GM10248 (cell line): ENCODE results near the gene NR4A1.

Source experiments
- CTCF ChIA-PET: fragments of 300-600 bp; sonication (Branson Sonifier 250); formaldehyde crosslinking; extraction: SDS; loops from one replicate; lab custom pipeline; 2021; ENCODE audit warnings: antibody characterized with exemption; lab: Yijun Ruan, JAX
- POLR2A ChIA-PET: fragments of 350-650 bp; sonication (Branson Sonifier 250); formaldehyde crosslinking; extraction: SDS; loops from one replicate; lab custom pipeline; 2020; ENCODE audit warnings: antibody characterized with exemption; lab: Yijun Ruan, JAX
- DNase-seq: peaks from one replicate; pipeline ENCODE4 v3.0.0; 2012; ENCODE audit errors: extremely low spot score
- CTCF ChIP-seq: IDR thresholded peaks from 2 replicates; pipeline ENCODE4 v1.5.1; 2012; ENCODE audit warnings: mild to moderate bottlenecking, low read depth; ENCODE audit errors: extremely low read depth, missing control alignments, control extremely low read depth

Gene NR4A1

DNA sequence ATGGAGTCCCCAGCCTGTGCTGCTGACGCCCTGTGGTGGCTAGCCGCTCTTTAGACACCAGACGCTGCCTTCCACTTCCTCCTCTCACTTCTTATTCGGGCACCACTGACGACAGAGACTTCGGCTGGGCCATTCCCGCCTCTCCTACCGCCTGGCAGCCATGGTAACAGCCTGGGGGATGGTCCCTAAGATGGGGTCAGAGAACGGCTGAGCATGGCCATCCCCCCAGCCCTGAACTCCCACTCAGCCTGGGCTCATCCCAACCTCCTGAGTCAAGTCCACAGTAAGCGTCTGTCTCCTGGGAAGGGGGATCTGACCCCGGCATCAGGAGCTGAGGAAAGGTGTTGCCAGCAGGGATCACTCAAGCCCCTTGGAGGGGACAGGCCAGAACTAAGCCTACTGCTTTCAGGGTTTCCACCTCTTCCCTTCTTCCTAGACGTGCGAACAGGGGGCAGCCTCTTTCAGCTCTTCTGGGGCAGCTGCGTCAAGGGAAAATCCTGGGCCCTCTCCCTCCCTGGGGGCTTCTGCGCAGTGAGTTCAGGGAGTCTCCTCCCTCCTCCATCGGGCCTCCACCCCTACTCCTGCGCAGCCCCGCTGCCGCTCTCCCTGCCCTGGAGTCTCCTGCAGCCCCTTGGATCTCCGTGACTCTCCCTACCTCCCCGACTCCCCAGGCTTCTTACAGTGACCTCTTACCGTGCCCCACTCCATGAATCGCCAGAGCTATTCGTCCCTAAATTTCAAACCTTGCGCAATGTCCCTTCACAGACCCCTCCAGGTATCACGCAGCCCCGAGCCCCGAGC, 45.1 kb upstream of the NR4A1 start:
- DNase-seq: peak; percentile 80
- ChIA-PET CTCF (interaction anchor here (0.7 to 32.6 kb wide), 5 partner anchors 13 to 115 kb away, joined by 3 to 870 read pairs (median 6); no protein-coding TSS in a partner anchor), POLR2A (interaction anchor here (0.9 to 1.2 kb wide), 5 partner anchors 12 to 19 kb away, joined by 3 to 9 read pairs (median 7); no protein-coding TSS in a partner anchor)
- TF ChIP-seq CTCF: no peak

DNA sequence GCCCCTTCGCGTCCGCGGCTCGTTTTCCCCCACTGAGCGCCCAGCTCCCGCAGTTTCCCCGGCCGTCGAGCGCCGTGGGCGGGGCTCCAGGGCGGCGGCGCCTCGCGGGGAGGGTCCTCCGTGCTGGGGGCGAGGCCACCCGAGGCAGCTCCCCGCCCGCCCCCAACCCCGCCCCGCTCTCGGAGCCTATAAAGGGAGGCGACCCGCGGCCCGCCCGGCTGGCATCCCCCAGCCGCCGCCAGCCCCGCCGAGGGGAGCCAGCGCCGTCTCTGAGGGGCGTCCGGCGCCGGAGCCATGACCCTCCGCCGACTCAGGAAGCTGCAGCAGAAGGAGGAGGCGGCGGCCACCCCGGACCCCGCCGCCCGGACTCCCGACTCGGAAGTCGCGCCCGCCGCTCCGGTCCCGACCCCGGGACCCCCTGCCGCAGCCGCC, 44.5 kb upstream of the NR4A1 start, which contains the start of gene TAMALIN:
TAMALIN (plus strand) TSS at position 221 of the 432 bp plus-strand sequence; CDS start at position 295, 74 bp downstream.
- peak; percentile 75 for DNase-seq
- POLR2A ChIA-PET: interaction anchor here (0.9 to 1.2 kb wide), 5 partner anchors 11 to 18 kb away, joined by 3 to 9 read pairs (median 7); no protein-coding TSS in a partner anchor
- CTCF ChIA-PET: interaction anchor here (0.7 to 32.6 kb wide), 5 partner anchors 13 to 115 kb away, joined by 3 to 870 read pairs (median 6); no protein-coding TSS in a partner anchor
- no peak for TF ChIP-seq CTCF

DNA sequence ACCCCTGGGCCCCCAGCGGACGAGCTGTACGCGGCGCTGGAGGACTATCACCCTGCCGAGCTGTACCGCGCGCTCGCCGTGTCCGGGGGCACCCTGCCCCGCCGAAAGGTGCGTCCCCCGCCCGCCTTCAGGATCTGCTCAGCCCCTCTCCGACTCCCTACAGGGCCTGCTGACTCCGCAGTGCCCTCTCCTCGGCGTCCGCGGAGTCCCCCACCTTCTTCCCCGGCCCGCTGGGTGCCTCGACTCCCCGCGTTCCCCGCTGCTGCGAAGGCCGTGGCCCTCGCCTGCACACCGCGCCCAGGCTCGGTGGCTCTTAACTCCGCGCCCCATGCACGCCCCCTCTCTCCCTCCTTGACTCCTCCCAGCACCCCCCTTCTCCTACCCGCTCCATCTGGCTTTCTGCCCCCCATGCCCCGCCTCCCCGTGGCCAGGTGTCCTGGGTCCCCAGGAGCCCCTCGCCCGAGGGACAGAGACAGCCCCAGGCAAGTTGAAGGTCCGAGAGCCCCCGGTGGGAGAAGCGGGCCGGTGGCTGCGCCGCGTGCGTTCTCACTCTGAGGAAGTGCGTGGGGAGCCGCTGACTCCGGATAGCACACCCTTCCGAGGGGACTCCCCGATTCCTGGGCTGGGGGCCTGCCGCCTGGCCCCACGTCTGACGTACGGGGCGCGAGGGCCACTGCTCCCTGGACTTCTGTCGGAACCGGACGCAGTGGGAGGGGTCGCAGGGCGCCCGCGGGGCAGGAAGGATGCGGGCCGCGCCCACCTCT, 43.9 kb upstream of the NR4A1 start:
- no peak for TF ChIP-seq CTCF
- DNase-seq: peak; percentile 64
- ChIA-PET POLR2A (interaction anchor here (0.9 to 1.2 kb wide), 4 partner anchors 10 to 18 kb away, joined by 3 to 9 read pairs (median 8); no protein-coding TSS in a partner anchor), CTCF (interaction anchor here (1.3 to 32.6 kb wide), 4 partner anchors 14 to 114 kb away, joined by 5 to 870 read pairs (median 44); no protein-coding TSS in a partner anchor)

DNA sequence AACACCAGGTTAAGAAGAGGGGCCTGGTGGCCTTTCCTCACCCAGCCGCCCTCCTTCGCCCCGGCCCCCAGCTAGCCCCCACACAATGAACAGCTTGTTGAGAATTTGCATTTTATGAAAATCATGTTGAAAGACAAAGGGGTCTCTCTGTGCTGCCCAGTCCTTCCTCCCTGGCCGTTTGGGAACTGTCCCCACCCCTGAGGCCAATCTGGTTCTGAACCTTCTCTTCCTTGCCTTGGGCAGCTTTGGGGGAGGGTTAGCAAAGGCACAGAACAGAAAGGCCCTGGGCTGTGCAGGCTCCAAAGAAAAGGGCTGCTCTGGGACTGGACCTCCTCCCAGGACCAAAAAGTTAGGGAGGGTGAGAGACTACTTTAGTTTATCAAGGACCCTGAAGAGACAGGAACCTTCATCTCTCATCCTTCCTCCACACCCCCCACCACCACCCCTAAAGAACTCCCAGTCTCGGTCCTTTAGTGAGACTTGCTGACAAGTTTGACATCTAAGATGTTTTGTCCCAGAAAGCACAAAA, 43.2 kb upstream of the NR4A1 start:
- TF ChIP-seq CTCF: no peak
- no peak for DNase-seq
- ChIA-PET POLR2A (interaction anchor here (0.6 kb wide), 1 partner anchor 940 kb away, joined by 9 read pairs; no protein-coding TSS in a partner anchor), CTCF (interaction anchor here (6.9 to 32.6 kb wide), 2 partner anchors 14 to 15 kb away, joined by 83 to 870 read pairs; no protein-coding TSS in a partner anchor)

DNA sequence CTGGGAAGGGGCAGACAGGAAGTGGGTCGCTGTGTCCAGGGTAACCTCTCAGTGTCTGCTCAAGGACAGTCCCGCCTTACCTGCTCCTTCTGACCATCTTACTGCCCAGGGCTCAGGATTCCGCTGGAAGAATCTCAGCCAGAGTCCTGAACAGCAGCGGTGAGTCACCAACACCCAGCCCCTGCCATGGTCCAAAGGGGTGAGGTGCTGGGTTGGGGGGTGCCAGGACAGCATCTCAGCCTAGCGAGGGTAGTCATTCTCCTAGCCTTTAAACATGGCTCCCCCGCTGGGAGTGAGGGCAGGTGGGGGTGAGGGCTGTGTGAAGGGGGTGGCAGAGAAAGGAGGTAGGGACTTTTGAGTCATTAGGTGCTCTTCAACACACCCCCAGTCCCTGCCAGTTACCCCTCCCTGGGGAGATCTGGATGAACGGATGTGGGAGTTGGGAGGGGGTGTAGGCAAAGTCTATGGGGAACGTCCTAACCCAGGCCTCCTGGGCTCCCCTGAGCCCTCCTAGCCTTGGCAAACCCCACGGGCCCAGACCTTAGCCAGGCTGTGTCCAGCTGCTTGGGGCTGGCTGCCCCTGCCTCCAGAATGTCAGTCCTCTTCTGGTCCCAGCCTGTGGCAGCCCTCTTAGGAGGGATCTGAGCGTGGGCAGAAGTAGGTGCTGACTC, 42.0 kb upstream of the NR4A1 start:
- CTCF ChIA-PET: interaction anchor here (1.0 to 32.6 kb wide), 4 partner anchors 13 to 86 kb away, joined by 3 to 870 read pairs (median 6); no protein-coding TSS in a partner anchor
- DNase-seq: no peak
- no peak for TF ChIP-seq CTCF
- POLR2A ChIA-PET: interaction anchor here (0.6 kb wide), 1 partner anchor 14 kb away, joined by 5 read pairs; no protein-coding TSS in a partner anchor
